ENCODE measurements around the gene ACOT12. TPM values are rescaled to one million over a fixed set of nuclear protein-coding genes. Genes with fewer than 3 reads are reported as not detected.

The ACOT12 gene
- total and polyA plus RNA-seq, 2 of the 13 experiments (the other 11 are each of a cell fraction or from before 2014, with no cell fraction given), result not detected

GRCh38 chr5:81359881-81360280 lies 34.1 kb downstream of the ACOT12 start:
- H3K27me3 ChIP-seq (ENCODE audit: control insufficient read depth in 1 of 2, insufficient read depth in 2 of 2, low read length in 2 of 2), result no peaks in the 10 kb centered on the region
- no peak for TF ChIP-seq ZNF615 (CRISPR knock-in tag; IDR thresholded peaks at IDR 0.05; ENCODE audit: borderline replicate concordance)
- TF ChIP-seq ZNF10 (CRISPR knock-in tag; IDR thresholded peaks at IDR 0.05; ENCODE audit: borderline replicate concordance, low read depth), result no peak
- no peak for TF ChIP-seq ZIK1 (CRISPR knock-in tag; IDR thresholded peaks at IDR 0.05; ENCODE audit: borderline replicate concordance, low read depth)
- no peak for TF ChIP-seq RXRA (CRISPR knock-in tag; IDR thresholded peaks at IDR 0.05)
- no peak for TF ChIP-seq TIGD3 (CRISPR knock-in tag; IDR thresholded peaks at IDR 0.05; ENCODE audit: borderline replicate concordance)
- no peak for TF ChIP-seq PPARG (CRISPR knock-in tag; conservative IDR thresholded peaks at IDR 0.05)
- TF ChIP-seq ZFP41 (CRISPR knock-in tag; IDR thresholded peaks at IDR 0.05; ENCODE audit: borderline replicate concordance), result no peak
- TF ChIP-seq SIN3B (IDR thresholded peaks at IDR 0.05; ENCODE audit: low read length), result no peak
- no peak for TF ChIP-seq NBN (conservative IDR thresholded peaks at IDR 0.05)
- TF ChIP-seq ELF1 (CRISPR knock-in tag; IDR thresholded peaks at IDR 0.05), result no peak
- TF ChIP-seq U2AF2 (IDR thresholded peaks at IDR 0.05; ENCODE audit: low read depth, low read length), result no peak
- no peak for TF ChIP-seq TRIM22 (IDR thresholded peaks at IDR 0.05)
- TF ChIP-seq ZNF101 (CRISPR knock-in tag; IDR thresholded peaks at IDR 0.05; ENCODE audit: borderline replicate concordance, low read depth), result no peak
- TF ChIP-seq ZBTB26 (CRISPR knock-in tag; IDR thresholded peaks at IDR 0.05; ENCODE audit: borderline replicate concordance), result no peak
- no peak for TF ChIP-seq NR0B2 (CRISPR knock-in tag; IDR thresholded peaks at IDR 0.05)
- TF ChIP-seq ZNF567 (CRISPR knock-in tag; IDR thresholded peaks at IDR 0.05; ENCODE audit: borderline replicate concordance), result no peak
- intact Hi-C loops (cut with micrococcal nuclease; ENCODE audit: unreplicated experiment) (no loop called here), in situ Hi-C loops (cut with HindIII; ENCODE audit: extremely low pct_ligation_motif_present, low pct_unique_long_range_greater_than_20kb) (no loop called here)
- H3K27ac ChIP-seq (ENCODE audit: extremely low read length, insufficient read depth, low read length), result no peak overlapping the region
- ChIA-PET POLR2A (no interaction called here), CTCF (ENCODE audit: low intra/inter-chr PET ratio, low total read pairs) (no interaction called here)
- no peaks in the 10 kb centered on the region for H4K20me1 ChIP-seq (ENCODE audit: insufficient read depth, low read length)
- H3K4me2 ChIP-seq (ENCODE audit: low read depth, low read length), result no peak overlapping the region
- H3K79me2 ChIP-seq (ENCODE audit: insufficient read depth, low read length), result no peaks in the 10 kb centered on the region
- H3K9ac ChIP-seq (ENCODE audit: insufficient read depth, low read depth, low read length), result no peak overlapping the region
- DNase-seq (ENCODE audit: low spot score) (no peak), FAIRE-seq (no peak), ATAC-seq (no peak)
- H2AFZ ChIP-seq (ENCODE audit: low read length), result no peak overlapping the region
- BruUV-seq (replicated peaks), result no TSS peak
- H3K4me1 ChIP-seq (ENCODE audit: insufficient read depth, low read length), result peaks cover 77% of the 10 kb centered on the region
- H3K4me3 ChIP-seq (replicated peaks in 1 of 3; ENCODE audit: insufficient read depth in 1 of 3, low read depth in 2 of 3, low read length in 3 of 3), result no peak overlapping the region
- 60% methylated on average over 2 of the region's 2 CpGs for WGBS (ENCODE audit: low lambda C conversion rate)
- H3K36me3 ChIP-seq (replicated peaks in 1 of 2; ENCODE audit: control insufficient read depth in 1 of 2, insufficient read depth in 2 of 2, low read length in 2 of 2), result no peaks in the 10 kb centered on the region
- no peaks in the 10 kb centered on the region for H3K9me3 ChIP-seq (ENCODE audit: low read length)
